CD14-positive monocyte (primary cell): ENCODE results near the gene CSNK2A3. TPM values are rescaled to one million over a fixed set of nuclear protein-coding genes. Genes with fewer than 3 reads are reported as not detected.

ENCODE experiments used
- DNase-seq, 3 donors: peaks; one replicate each; pipeline ENCODE4 v3.0.0-alpha.2; 2011 to 2022
- H2AFZ ChIP-seq: 2 replicates; pipeline ENCODE4 v1.6.0; 2012; ENCODE audit warnings: mild to moderate bottlenecking, low read depth, low read length, inconsistent platforms; ENCODE audit not compliant: insufficient read depth, poor library complexity, severe bottlenecking
- H3K27ac ChIP-seq, 2 donors: 1 replicate in 1 of 2; 2 replicates in 1 of 2; pipeline ENCODE4 v1.5.1; 2012 to 2013; ENCODE audit warnings: low read length in 2 of 2, control low read depth in 1 of 2, inconsistent platforms in 1 of 2, low read depth in 1 of 2, mild to moderate bottlenecking in 1 of 2
- H3K27me3 ChIP-seq, 2 donors: one replicate each; pipeline versions ENCODE4 v1.6.0 to v1.6.1; 2011 to 2013; ENCODE audit warnings: low read length in 2 of 2; ENCODE audit not compliant: control insufficient read depth in 2 of 2, insufficient read depth in 2 of 2
- H3K36me3 ChIP-seq, 2 donors: replicated peaks in 1 of 2; 1 replicate in 1 of 2; 2 replicates in 1 of 2; pipeline versions ENCODE4 v1.5.1 to v1.6.1; 2012 to 2013; ENCODE audit warnings: low read length in 2 of 2, control low read depth in 1 of 2, inconsistent platforms in 1 of 2, mild to moderate bottlenecking in 1 of 2; ENCODE audit not compliant: insufficient read depth in 2 of 2, control insufficient read depth in 1 of 2
- H3K4me1 ChIP-seq, 2 donors: 1 replicate in 1 of 2; 2 replicates in 1 of 2; pipeline versions ENCODE4 v1.5.1 to v1.6.1; 2012 to 2013; ENCODE audit warnings: low read length in 2 of 2, control low read depth in 1 of 2, inconsistent platforms in 1 of 2, mild to moderate bottlenecking in 1 of 2, moderate library complexity in 1 of 2; ENCODE audit not compliant: insufficient read depth in 2 of 2, control insufficient read depth in 1 of 2
- H3K4me2 ChIP-seq: replicated peaks from 2 replicates; pipeline ENCODE3; 2012; ENCODE audit warnings: low read length, moderate library complexity, mild to moderate bottlenecking; ENCODE audit not compliant: poor library complexity, severe bottlenecking; ENCODE audit errors: extremely low read depth
- H3K4me3 ChIP-seq, 3 experiments: fragments of 200-600 bp in 1 of 3; sonication (generic) in 1 of 3; replicated peaks in 1 of 3; 1 replicate in 2 of 3; 2 replicates in 1 of 3; pipeline ENCODE4 v1.5.1; 2011 to 2013; ENCODE audit warnings: low read length in 3 of 3, mild to moderate bottlenecking in 3 of 3, control low read depth in 2 of 3, low read depth in 2 of 3, inconsistent platforms in 1 of 3, moderate library complexity in 1 of 3
- H3K79me2 ChIP-seq: 2 replicates; pipeline ENCODE4 v1.6.0; 2012; ENCODE audit warnings: mild to moderate bottlenecking, control low read depth, inconsistent platforms, low read length, moderate library complexity; ENCODE audit not compliant: insufficient read depth
- H3K9ac ChIP-seq: 2 replicates; pipeline ENCODE4 v1.6.0; 2017; ENCODE audit warnings: low read length, mild to moderate bottlenecking; ENCODE audit not compliant: insufficient read depth, poor library complexity, severe bottlenecking
- H3K9me3 ChIP-seq, 2 donors: replicated peaks in 1 of 2; 1 replicate in 1 of 2; 2 replicates in 1 of 2; pipeline versions ENCODE4 v1.5.1 to v1.6.1; 2012 to 2013; ENCODE audit warnings: low read length in 2 of 2, control low read depth in 1 of 2; ENCODE audit not compliant: control insufficient read depth in 1 of 2, insufficient read depth in 1 of 2
- H4K20me1 ChIP-seq: 2 replicates; pipeline ENCODE4 v1.6.0; 2012; ENCODE audit warnings: mild to moderate bottlenecking, low read length, control low read depth, moderate library complexity; ENCODE audit not compliant: insufficient read depth
- H3K27ac Mint-ChIP-seq, 7 donors: one replicate each; pipeline ENCODE4 v1.8.0; 2020; ENCODE audit warnings: mild to moderate bottlenecking in 7 of 7, mixed read lengths in 7 of 7, moderate library complexity in 6 of 7, inconsistent platforms in 2 of 7
- H3K27me3 Mint-ChIP-seq, 3 donors: one replicate each; pipeline ENCODE4 v1.8.0; 2021 to 2022; ENCODE audit warnings: low read depth in 3 of 3, mild to moderate bottlenecking in 3 of 3, mixed read lengths in 3 of 3, moderate library complexity in 3 of 3, inconsistent platforms in 1 of 3
- H3K36me3 Mint-ChIP-seq, 2 donors: one replicate each; pipeline ENCODE4 v1.8.0; 2020; ENCODE audit warnings: mixed read lengths in 2 of 2, inconsistent platforms in 1 of 2, mild to moderate bottlenecking in 1 of 2
- H3K4me1 Mint-ChIP-seq: one replicate; pipeline ENCODE4 v1.8.0; 2020; ENCODE audit warnings: mild to moderate bottlenecking, mixed read lengths
- H3K4me3 Mint-ChIP-seq, 2 donors: one replicate each; pipeline ENCODE4 v1.8.0; 2020; ENCODE audit warnings: mild to moderate bottlenecking in 2 of 2, mixed read lengths in 2 of 2, moderate library complexity in 1 of 2
- H3K9me3 Mint-ChIP-seq, 7 donors: one replicate each; pipeline ENCODE4 v1.8.0; 2020 to 2022; ENCODE audit warnings: mixed read lengths in 7 of 7, mild to moderate bottlenecking in 6 of 7, moderate library complexity in 6 of 7, inconsistent platforms in 2 of 7
- WGBS: methylation state at CpG from one replicate; pipeline ENCODE4 v1.1.5; 2013; ENCODE audit warnings: missing lambda C conversion rate; ENCODE audit not compliant: insufficient coverage; 5-methylcytosine and 5-hydroxymethylcytosine counted together
- intact Hi-C, 2 donors: fragments of 100-400 bp; cut with micrococcal nuclease; formaldehyde crosslinking; loops; one replicate each; pipeline versions ENCODE4 v1.15.0 to v1.15.1; 2023
- polyA plus RNA-seq, 3 donors: library from polyadenylated mRNA; depleted of rRNA in 1 of 3; unstranded in 2 of 3; stranded (reverse) in 1 of 3; fragments of 300-500 nt in 2 of 3; fragments of >200 nt in 1 of 3; fragmentation: Illumina TruSeq in 2 of 3; gene quantifications; 1 replicate in 2 of 3; 2 replicates in 1 of 3; pipeline ENCODE4 v1.2.3, GENCODE V29; 2012 to 2021
- TF ChIP-seq, protein P1 (sequence below): fragments of 200-600 bp; IDR thresholded peaks from one replicate; pipeline ENCODE4 v1.8.0; 2022; ENCODE audit warnings: antibody characterized with exemption, mild to moderate bottlenecking

Gene CSNK2A3
- polyA plus RNA-seq, 3 donors: 0.28 to 0.86 (median 0.75) TPM

DNA sequence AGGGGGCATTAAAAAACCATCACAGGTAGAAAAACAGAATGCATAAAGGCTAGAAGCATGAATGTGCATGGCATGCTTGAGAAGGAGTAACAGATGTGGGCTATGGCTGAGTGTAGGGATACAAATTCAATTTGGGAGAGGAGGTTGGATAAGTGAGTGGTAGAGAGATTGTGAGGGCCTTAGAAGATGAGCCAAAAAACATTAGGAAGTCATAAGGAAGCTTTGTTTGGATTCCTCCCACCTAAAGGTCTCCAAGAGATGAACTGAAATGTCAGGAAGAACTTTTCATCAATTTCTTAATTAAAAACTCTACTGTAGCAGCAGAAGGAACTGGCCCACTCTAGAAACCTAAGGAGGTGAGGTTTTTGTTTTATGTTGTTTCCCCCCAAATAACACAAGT lies 41.2 kb upstream of the CSNK2A3 start:
- H3K4me3 ChIP-seq: no peak overlapping the region
- no peaks in the 10 kb centered on the region for H3K4me1 ChIP-seq
- Mint-ChIP-seq H3K9me3 (no peaks in the 10 kb centered on the region), H3K36me3 (no peaks in the 10 kb centered on the region), H3K4me1 (no peaks in the 10 kb centered on the region), H3K27ac (no peak overlapping the region), H3K4me3 (no peak overlapping the region), H3K27me3 (peaks cover 17 to 23% (median 22%) of the 10 kb centered on the region in 3 donors)
- DNase-seq: no peak
- H2AFZ ChIP-seq: no peak overlapping the region
- H3K27ac ChIP-seq: no peak overlapping the region
- H4K20me1 ChIP-seq: no peaks in the 10 kb centered on the region
- TF ChIP-seq, protein P1, sequence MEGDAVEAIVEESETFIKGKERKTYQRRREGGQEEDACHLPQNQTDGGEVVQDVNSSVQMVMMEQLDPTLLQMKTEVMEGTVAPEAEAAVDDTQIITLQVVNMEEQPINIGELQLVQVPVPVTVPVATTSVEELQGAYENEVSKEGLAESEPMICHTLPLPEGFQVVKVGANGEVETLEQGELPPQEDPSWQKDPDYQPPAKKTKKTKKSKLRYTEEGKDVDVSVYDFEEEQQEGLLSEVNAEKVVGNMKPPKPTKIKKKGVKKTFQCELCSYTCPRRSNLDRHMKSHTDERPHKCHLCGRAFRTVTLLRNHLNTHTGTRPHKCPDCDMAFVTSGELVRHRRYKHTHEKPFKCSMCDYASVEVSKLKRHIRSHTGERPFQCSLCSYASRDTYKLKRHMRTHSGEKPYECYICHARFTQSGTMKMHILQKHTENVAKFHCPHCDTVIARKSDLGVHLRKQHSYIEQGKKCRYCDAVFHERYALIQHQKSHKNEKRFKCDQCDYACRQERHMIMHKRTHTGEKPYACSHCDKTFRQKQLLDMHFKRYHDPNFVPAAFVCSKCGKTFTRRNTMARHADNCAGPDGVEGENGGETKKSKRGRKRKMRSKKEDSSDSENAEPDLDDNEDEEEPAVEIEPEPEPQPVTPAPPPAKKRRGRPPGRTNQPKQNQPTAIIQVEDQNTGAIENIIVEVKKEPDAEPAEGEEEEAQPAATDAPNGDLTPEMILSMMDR: no peak
- no peak overlapping the region for H3K4me2 ChIP-seq
- H3K36me3 ChIP-seq: no peaks in the 10 kb centered on the region
- intact Hi-C loops: no loop called here
- no peaks in the 10 kb centered on the region for H3K9me3 ChIP-seq
- H3K79me2 ChIP-seq: no peaks in the 10 kb centered on the region
- H3K27me3 ChIP-seq: peaks cover 2 to 7% of the 10 kb centered on the region in 2 donors
- no peak overlapping the region for H3K9ac ChIP-seq

DNA sequence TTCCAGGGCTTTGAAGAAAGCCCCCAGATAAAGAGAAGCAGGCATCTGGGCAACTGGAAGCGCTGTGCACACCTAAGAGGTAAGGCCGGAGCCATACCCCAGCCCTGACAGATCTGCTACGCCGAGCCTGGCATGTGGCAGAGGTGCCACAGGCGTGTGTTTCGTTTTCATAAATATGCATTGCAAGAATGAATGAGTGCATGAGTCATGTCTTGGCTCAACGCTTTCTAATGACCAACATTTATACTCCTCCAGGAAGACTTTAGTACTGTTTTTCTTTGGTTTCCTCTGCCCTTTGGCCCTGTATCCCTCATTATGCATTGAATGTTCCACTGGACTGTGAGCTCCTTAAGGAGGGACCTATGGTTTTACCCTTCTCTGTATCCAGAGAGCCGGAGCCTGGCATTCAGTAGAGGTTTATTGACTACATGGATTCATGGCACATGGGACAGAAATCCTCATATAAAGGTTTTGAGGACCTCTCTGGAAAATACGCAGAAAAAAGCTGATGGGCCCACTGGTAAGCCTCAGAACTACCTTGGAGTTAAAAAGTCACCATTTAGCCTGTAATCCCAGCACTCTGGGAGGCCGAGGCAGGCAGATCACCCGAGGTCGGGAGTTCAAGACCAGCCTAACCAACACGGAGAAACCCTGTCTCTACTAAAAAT lies 38.9 kb upstream of the CSNK2A3 start:
- Histone ChIP-seq H3K27ac (no peak overlapping the region), H3K36me3 (no peaks in the 10 kb centered on the region), H3K79me2 (no peaks in the 10 kb centered on the region), H3K9ac (no peak overlapping the region), H3K27me3 (peaks cover 0 to under 1% of the 10 kb centered on the region in 2 donors), H3K4me2 (no peak overlapping the region), H2AFZ (no peak overlapping the region), H3K4me3 (no peak overlapping the region), H3K9me3 (no peaks in the 10 kb centered on the region), H4K20me1 (no peaks in the 10 kb centered on the region), H3K4me1 (no peaks in the 10 kb centered on the region)
- WGBS: 85% methylated on average over 8 of the region's 13 CpGs
- DNase-seq: no peak
- no peak overlapping the region for H3K27ac Mint-ChIP-seq
- H3K36me3 Mint-ChIP-seq: no peaks in the 10 kb centered on the region
- no peaks in the 10 kb centered on the region for H3K9me3 Mint-ChIP-seq
- H3K4me1 Mint-ChIP-seq: no peaks in the 10 kb centered on the region
- TF ChIP-seq, protein P1: no peak
- intact Hi-C loops: no loop called here
- H3K4me3 Mint-ChIP-seq: no peak overlapping the region
- peaks cover 13 to 19% (median 19%) of the 10 kb centered on the region in 3 donors for H3K27me3 Mint-ChIP-seq
